Measurements from ENCODE around the gene VCL.
A peak's percentile ranks its signal among the peaks of the same experiment; 100 is the strongest.
"Not testable (repeated sequence)": the region's sequence is repeated elsewhere in the genome, so short reads cannot be mapped to it uniquely, and the experiment has no call there.

The VCL gene

GRCh38 chr10:74107391-74107790 lies 109.5 kb downstream of the VCL start:
- no peak for DNase-seq (ENCODE audit: low read depth in 3 of 3)

GRCh38 chr10:74109452-74109851 lies 111.5 kb downstream of the VCL start:
- no peak for DNase-seq (ENCODE audit: low read depth in 3 of 3)

DNA sequence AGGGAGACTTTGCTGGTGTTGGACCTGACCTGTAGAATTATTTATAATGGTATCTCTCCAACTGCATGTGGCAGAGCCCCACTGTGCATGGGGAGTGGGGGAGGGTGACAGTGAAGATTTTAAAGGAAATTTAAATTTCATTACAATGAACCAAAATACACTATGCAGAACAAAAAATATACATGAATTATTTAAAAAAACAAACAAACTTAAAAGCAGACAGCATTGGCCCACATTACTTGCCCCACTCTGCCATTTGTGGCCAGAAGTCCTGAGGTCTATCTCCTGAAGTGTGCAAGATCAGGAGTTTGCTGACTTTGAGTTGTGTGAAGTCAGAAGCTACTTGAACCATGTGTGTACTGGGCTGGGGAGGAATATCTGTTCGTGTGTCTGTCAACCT lies 112.2 kb downstream of the VCL start:
- DNase-seq (ENCODE audit: low read depth in 3 of 3): no peak

DNA sequence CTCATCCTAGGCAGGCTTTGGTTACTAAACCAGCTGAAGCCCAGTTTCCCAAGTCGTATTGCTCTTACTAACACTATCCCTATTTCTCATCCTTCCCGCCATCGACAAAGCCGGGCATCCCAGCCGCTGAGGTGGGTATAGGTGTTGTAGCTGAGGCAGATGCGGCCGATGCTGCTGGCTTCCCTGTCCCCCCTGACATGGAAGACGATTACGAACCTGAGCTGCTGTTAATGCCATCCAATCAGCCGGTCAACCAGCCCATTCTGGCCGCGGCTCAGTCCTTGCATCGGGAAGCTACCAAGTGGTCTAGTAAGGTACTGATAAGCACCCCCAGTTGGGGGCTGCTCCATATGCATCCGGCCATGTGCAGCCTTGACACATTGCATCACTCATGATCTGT lies 113.9 kb downstream of the VCL start:
- no peak for DNase-seq (ENCODE audit: low read depth in 3 of 3)

- DNase-seq (ENCODE audit: low read depth in 3 of 3): no peak
Observed at GRCh38 chr10:74113546-74113945, 115.6 kb downstream of the VCL start.

GRCh38 chr10:74114041-74114448 lies 116.1 kb downstream of the VCL start:
- DNase-seq (ENCODE audit: low read depth in 3 of 3): no peak

DNA sequence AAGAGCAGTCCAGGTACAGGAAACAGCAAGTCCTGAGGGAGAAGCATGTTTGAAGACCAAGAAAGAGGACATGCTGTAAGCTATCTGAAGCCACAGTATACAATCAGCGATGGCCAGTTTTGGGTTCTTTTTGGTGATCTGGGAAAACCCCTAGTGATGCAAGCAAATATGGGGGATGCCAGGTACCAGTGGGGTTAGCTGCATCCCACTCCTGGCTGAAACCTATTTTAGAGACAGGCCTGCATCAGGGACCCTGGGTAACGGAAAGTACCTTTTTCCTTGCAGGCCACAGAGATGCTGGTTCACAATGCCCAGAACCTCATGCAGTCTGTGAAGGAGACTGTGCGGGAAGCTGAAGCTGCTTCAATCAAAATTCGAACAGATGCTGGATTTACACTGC lies 119.8 kb downstream of the VCL start:
- no peak for DNase-seq (ENCODE audit: low read depth in 3 of 3)

DNA sequence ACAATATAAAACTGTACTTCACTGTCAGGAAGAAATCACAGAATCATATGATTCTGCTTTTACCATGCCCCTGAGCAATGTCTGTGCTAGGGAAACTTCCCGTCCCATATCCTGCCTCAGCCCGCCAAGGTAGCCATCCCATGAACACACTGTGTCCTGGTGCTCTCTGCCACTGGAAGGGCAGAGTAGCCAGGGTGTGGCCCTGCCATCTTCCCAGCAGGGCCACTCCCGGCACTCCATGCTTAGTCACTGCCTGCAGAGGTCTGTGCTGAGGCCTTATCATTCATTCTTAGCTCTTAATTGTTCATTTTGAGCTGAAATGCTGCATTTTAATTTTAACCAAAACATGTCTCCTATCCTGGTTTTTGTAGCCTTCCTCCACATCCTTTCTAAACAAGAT lies 120.9 kb downstream of the VCL start:
- no peak for DNase-seq (ENCODE audit: low read depth in 3 of 3)

GRCh38 chr10:74120911-74121310 lies 123.0 kb downstream of the VCL start:
- no peak for DNase-seq (ENCODE audit: low read depth in 3 of 3)

DNA sequence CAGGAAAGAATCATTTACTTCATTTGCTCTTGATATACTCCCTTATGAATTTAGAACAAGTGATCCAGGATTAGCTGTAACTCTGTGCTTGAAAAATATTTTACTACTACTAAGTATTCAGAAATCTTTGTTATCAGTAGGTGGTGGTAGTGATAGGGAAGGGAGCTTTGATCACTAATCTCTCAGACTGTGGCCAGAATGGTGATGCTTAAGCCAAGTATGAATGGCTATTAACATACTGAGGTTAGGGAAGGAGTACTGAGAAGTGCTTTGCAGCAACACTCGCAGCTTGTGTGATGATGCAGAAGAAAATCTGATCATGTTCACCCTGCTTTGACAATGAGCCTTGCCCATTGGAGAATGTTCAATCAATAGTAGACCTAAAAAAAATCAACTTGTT lies 123.5 kb downstream of the VCL start:
- no peak for DNase-seq (ENCODE audit: low read depth in 3 of 3)

- DNase-seq (ENCODE audit: low read depth in 3 of 3): no peak
Observed at GRCh38 chr10:74122060-74122459, 124.1 kb downstream of the VCL start.

DNA sequence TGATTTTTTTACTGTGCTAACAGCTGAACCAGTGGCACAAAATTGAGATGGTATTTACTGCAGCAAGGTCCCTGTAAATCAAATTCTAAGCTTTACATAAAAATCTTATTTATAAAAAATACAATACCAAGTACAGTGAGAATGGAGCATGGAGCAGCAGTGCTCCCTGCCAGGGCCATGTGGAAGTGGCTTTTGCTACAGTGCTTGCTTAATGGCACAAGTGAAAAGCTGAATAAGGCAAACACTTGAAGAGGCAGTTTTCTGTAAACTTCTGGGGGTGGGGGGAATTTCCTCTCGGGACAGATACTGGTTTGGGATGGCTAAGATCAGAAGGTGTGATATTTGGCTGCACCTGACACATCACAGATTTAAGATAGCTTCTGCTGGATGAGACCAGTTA lies 125.2 kb downstream of the VCL start:
- no peak for DNase-seq (ENCODE audit: low read depth in 3 of 3)

GRCh38 chr10:74133923-74134820 lies 136.3 kb downstream of the VCL start:
- DNase-seq (ENCODE audit: low read depth in 3 of 3): no peak

- no peak for DNase-seq (ENCODE audit: low read depth in 3 of 3)
Observed at GRCh38 chr10:74135452-74135851, 137.5 kb downstream of the VCL start.

DNA sequence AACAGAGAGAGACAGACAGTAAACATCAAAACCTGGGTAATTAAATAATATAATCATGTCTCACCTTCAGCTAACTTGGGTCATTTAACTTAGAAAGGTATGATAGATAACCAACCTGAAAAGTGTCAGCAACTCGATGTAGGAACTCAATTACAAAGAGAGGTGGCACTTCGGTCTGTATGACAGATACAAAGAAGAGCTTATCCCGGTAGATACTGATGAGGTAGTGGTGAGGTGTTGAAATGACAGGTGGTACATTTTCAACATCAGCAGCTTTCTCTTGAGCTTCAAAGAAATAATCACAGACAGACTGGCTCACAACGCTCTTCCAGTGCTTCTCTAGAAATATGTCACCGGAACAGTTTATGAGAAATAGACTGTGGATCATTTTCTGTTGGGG lies 140.1 kb downstream of the VCL start:
- no peak for DNase-seq (ENCODE audit: low read depth in 3 of 3)

- DNase-seq (ENCODE audit: low read depth in 3 of 3): not testable (repeated sequence)
Observed at GRCh38 chr10:74138596-74138995, 140.7 kb downstream of the VCL start.

DNA sequence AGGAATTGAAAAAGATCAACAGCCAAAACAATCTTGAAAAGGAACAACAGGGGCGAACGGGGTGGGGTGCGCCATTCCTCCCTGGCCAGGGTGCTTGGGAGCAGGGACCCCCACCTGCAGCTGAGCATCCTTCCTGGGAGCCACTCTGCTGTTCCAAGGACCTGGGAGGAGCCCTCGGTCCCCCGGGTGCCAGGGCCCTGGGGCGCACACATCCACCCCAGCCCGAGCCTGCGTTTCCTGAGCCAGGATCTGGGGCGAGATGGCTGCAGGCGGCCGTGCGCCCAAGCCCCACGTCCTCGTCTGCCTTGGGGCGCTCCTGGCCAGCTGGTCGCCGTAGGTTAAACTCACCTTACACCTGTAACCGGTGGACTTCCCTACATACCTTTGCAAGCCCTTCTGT lies 142.1 kb downstream of the VCL start:
- DNase-seq (ENCODE audit: low read depth in 3 of 3): no peak

DNA sequence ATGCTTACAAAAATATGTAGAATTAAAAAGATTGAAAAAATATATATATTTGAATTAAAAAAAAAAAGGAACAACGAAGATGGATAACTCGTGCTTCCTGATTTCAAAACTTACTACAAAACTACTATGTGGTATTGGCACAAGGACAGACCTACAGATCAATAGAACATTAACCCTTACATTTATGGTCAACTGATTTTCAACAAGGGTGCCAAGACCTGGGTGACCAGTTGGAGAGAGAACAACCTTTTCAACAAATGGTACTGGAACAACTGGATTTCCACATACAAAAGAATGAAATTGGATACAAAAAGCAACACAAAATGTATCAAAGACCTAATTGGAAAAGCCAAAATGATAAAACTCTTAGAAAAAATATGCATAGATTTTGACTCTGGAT lies 142.6 kb downstream of the VCL start:
- no peak for DNase-seq (ENCODE audit: low read depth in 3 of 3)

DNA sequence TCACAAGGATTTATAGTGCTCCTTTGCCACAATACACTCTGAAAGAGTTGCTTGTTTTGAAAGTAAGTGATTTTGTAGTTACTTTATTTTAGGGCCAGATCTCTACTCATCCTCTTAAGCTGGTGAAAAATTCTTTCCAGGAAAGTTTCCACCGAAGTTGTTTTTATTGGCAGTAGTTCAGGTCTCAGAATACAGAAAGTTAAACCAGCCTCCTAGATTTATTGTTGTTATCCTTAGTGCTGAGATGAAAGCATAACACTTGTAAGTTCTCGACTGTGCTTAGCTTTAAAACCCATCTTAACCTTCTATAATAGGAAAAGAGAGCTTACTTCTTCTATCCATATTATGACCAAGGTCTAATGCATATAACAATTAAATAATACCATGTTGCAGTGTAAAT lies 147.2 kb downstream of the VCL start:
- no peak for DNase-seq (ENCODE audit: low read depth in 3 of 3)

- not testable (repeated sequence) for DNase-seq (ENCODE audit: low read depth in 3 of 3)
Observed at GRCh38 chr10:74146980-74147379, 149.1 kb downstream of the VCL start.

DNA sequence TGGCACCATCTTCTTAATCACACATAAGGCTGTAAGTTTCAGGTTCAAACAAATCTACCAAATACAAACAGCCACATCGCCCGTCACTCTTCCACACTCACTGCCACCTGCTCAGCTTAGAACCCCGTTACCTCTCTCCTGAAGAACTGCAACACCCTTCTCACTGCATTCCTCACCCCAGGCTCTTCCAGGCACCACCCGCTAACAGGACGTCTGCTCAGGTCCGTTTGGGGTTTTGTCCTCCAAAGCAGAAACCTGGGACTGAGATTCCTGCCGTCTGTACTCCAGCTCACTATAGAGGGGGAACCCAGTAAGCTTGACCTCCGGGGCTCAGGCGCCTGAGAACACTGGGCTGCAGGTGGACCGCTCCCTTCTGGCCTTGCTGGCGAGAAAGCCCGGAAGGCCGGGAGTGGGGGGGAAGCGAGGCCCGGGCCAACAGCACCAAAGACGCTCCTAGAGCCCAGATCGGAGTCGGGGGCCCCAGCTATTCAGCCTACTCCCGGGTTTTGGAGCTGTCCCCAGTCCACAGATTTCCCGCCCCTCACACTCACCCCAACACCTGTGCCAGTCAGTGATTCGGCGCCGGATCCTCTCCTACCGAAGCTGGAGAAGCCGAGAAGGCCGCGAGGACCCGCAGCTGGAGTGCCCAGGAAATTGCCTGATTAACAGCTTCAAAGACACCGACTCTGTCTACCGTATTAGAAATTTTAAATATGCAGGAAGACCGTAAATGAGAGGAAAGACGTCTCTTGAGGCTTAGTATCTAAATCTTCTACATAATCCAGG lies 152.5 kb downstream of the VCL start, which contains the start of gene AP3M1:
AP3M1 (minus strand) TSS at position 625 of the 786 bp plus-strand sequence. CDS start 12,449 bp downstream, outside the sequence.
- peak; percentile 51 to 67 (median 65) for DNase-seq (ENCODE audit: low read depth in 3 of 3)

DNA sequence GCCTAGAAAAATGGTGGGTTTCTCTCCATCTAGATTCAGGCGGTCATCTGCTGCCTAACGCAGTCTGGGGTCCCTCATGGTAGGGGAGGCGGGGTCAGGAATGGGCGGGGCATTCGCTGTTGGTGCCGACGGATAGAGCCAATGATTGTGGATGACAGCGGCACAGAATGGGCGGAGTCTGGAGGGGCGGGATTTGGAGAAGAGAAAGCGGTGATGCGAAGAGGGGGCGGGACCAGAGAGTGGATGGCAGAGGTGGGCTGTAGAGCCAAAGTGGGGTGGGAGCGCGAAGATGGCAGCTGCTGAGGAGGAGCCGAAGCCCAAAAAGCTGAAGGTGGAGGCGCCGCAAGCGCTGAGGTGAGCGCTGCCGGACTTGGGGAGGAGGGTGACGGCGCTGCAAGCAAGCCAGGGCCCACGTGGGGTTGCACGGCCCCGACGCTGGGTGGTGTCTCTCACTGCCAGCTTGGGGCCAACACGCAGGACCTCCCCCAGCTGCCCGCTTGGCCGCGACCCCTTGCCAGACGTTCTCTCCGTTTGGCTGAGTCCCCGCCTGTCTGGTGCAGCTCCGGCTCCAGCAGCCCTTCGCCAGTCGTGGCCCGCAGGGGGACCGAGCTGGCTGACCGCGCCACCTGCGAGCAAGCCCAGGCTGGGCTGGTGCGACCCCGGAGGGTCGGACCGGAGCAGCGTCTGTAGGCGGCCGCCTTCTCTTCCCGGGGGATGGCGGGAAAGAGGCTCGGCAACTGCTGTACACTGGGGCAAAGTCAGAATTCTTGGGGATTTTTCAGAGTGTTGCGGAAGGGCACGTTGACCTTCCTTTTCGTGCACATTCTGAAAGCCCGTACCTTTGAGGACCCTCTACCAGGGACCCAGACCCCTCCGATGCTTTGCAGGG lies 153.3 kb downstream of the VCL start, which contains the start of gene ADK:
ADK (plus strand) TSS at position 232 of the 889 bp plus-strand sequence; CDS start at position 290, 58 bp downstream.
- peak; percentile 99 to 100 (median 100) for DNase-seq (ENCODE audit: low read depth in 3 of 3)
